ENCODE results near the gene APOC1.
"Not testable (repeated sequence)": the region's sequence is repeated elsewhere in the genome, so short reads cannot be mapped to it uniquely, and the experiment has no call there.

APOC1 gene

DNA sequence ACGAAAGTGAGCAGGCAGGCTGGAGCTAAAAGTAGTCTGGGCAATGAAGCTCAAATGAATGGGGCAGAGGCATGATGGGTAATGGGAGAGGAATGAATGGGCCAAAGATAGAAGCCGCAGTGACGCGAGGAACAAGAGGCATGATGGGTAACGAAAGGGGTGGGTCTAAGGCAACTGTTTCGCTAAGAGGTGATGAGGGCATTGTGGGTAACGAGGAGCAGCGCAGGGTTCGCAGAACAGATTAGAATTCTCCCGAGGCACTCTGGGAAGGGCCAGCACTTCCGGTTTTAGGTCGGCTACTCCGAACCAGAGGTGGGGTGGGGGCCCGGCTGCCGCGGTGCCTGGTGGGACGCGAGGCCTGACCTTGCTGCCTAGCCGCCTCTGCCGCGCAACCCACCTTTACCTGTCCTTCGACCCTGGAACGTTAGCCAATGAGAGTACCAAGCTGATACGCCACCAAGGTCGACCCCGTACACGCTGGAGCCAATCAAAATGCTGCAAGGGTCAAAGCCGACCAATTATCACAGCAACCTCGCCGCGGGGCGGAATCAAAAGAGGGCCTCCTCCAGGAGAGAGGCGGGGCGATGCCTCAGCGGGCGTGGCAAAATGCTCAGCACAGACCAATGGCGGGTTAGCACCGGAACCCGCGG, 23.9 kb upstream of the APOC1 start:
- peak; percentile 100 for DNase-seq

GRCh38 chr19:44891016-44891882, 23.2 kb upstream of the APOC1 start, which contains the start of gene TOMM40:
Gene TOMM40 (plus strand): TSS chr19:44891254. CDS start chr19:44891416, 162 bp downstream.
- DNase-seq, result peak; percentile 100

- no peak for DNase-seq
Observed at GRCh38 chr19:44892932-44893331, 21.5 kb upstream of the APOC1 start.

DNA sequence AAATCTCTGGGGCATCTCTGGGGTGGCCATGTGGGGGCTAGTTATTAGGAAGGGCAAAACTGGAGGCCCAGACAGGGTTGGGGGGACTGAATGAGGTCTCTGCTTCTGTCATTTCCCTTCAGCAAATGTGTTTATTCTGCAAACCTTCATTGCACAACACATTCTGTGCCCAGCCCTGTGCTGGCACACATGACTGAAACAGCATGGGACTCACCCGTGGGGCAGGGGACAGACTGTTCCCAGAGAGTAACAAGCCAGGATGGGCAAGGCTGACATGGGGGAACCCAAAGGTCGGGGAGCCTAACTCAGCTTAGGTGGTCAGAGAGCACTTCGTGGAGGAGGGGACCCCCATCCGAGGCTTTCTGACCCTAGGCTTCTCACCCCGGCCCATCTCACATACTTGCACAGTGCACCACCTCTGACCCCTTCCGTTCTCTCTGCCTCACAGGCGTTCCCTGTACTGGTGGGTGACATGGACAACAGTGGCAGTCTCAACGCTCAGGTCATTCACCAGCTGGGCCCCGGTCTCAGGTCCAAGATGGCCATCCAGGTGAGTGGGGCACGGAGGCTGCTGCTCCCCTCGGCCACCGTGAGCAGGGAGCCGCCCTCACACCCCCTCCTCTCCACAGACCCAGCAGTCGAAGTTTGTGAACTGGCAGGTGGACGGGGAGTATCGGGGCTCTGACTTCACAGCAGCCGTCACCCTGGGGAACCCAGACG, 20.9 kb upstream of the APOC1 start:
- no peak for DNase-seq

DNA sequence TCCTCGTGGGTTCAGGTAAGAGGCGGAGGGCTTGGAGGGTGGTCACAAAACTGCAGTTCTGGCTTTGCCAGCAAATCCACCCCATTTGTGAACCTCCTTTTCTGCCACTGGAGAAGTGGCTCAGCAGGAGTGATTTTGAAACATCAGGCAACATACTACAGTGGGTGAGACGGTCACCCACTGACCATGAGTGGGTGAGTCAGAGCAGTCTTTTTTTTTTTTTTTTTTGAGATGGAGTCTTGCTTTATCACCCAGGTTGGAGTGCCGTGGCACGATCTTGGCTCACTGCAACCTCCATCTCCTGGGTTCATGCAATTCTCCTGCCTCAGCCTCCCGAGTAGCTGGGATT, 20.4 kb upstream of the APOC1 start:
- DNase-seq, result no peak

DNA sequence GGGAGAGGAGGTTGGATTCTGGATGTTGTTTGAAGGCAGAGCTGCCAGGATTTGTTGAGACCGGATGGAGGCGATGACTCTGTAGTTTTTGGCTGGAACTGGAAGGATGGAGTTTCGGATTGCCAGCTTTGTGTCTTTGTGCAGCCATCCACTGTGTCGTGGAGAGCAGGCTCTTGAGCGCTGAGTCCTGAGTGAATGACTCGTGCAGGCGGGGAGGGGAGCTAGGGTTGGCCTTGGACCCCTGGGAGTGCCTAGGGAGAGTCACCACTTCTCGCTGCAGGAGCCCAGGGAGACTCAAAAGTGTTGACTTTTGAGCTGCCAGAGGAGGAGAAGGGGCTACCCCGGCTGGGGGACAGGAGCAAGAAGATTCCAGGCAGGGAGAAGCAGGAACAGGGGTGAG, 19.5 kb upstream of the APOC1 start:
- DNase-seq, result no peak

GRCh38 chr19:44897835-44898234, 16.6 kb upstream of the APOC1 start:
- no peak for DNase-seq

GRCh38 chr19:44900328-44901244, 13.8 kb upstream of the APOC1 start:
- no peak for DNase-seq

GRCh38 chr19:44903216-44903601, 11.2 kb upstream of the APOC1 start:
- no peak for DNase-seq

DNA sequence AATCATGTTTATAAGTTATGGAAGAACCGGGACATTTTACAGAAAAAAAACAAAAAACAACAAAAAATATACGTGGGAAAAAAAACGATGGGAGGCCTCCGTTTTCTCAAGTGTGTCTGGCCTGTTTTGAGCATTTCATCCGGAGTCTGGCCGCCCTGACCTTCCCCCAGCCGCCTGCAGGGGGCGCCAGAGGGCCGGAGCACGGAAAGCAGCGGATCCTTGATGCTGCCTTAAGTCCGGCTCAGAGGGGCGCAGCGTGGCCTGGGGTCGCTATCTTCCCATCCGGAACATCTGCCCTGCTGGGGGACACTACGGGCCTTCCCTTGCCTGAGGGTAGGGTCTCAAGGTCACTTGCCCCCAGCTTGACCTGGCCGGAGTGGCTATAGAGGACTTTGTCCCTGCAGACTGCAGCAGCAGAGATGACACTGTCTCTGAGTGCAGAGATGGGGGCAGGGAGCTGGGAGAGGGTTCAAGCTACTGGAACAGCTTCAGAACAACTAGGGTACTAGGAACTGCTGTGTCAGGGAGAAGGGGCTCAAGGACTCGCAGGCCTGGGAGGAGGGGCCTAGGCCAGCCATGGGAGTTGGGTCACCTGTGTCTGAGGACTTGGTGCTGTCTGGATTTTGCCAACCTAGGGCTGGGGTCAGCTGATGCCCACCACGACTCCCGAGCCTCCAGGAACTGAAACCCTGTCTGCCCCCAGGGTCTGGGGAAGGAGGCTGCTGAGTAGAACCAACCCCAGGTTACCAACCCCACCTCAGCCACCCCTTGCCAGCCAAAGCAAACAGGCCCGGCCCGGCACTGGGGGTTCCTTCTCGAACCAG, 10.6 kb upstream of the APOC1 start:
- no peak for DNase-seq

DNA sequence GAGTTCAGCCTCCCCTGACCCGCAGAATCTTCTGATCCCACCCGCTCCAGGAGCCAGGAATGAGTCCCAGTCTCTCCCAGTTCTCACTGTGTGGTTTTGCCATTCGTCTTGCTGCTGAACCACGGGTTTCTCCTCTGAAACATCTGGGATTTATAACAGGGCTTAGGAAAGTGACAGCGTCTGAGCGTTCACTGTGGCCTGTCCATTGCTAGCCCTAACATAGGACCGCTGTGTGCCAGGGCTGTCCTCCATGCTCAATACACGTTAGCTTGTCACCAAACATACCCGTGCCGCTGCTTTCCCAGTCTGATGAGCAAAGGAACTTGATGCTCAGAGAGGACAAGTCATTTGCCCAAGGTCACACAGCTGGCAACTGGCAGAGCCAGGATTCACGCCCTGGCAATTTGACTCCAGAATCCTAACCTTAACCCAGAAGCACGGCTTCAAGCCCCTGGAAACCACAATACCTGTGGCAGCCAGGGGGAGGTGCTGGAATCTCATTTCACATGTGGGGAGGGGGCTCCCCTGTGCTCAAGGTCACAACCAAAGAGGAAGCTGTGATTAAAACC, 9.9 kb upstream of the APOC1 start:
- DNase-seq, result no peak

DNA sequence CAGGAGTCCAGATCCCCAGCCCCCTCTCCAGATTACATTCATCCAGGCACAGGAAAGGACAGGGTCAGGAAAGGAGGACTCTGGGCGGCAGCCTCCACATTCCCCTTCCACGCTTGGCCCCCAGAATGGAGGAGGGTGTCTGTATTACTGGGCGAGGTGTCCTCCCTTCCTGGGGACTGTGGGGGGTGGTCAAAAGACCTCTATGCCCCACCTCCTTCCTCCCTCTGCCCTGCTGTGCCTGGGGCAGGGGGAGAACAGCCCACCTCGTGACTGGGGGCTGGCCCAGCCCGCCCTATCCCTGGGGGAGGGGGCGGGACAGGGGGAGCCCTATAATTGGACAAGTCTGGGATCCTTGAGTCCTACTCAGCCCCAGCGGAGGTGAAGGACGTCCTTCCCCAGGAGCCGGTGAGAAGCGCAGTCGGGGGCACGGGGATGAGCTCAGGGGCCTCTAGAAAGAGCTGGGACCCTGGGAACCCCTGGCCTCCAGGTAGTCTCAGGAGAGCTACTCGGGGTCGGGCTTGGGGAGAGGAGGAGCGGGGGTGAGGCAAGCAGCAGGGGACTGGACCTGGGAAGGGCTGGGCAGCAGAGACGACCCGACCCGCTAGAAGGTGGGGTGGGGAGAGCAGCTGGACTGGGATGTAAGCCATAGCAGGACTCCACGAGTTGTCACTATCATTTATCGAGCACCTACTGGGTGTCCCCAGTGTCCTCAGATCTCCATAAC, 8.8 kb upstream of the APOC1 start, which contains the start of gene APOE:
Gene APOE (plus strand): TSS at position 360 of the 724 bp plus-strand sequence. CDS start 829 bp downstream, outside the sequence.
- peak; percentile 26 for DNase-seq

DNA sequence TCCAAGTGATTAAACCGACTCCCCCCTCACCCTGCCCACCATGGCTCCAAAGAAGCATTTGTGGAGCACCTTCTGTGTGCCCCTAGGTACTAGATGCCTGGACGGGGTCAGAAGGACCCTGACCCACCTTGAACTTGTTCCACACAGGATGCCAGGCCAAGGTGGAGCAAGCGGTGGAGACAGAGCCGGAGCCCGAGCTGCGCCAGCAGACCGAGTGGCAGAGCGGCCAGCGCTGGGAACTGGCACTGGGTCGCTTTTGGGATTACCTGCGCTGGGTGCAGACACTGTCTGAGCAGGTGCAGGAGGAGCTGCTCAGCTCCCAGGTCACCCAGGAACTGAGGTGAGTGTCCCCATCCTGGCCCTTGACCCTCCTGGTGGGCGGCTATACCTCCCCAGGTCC, 6.8 kb upstream of the APOC1 start:
- no peak for DNase-seq

GRCh38 chr19:44908074-44908835, 6.2 kb upstream of the APOC1 start:
- no peak for DNase-seq

- DNase-seq, result no peak
Observed at GRCh38 chr19:44908836-44909261, 5.6 kb upstream of the APOC1 start.

GRCh38 chr19:44909775-44910174, 4.6 kb upstream of the APOC1 start:
- DNase-seq, result no peak

DNA sequence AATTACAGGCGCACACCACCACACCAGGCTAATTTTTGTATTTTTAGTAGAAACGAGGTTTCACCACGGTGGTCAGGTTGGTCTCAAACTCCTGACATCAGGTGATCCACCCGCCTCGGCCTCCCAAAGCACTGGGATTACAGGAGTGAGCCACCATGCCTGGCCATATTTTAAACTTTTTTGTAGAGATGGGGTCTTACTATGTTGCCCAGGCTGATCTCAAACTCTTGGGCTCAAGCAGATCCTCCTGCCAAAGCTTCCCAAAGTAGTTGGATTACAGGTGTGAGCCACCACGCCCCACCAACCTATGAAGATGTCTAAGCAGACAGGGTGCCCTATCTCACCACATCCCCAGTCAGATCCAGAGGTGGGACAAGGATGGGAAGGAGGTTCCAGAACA, 2.5 kb upstream of the APOC1 start:
- not testable (repeated sequence) for DNase-seq

GRCh38 chr19:44912854-44913253, 1.6 kb upstream of the APOC1 start:
- DNase-seq, result peak; percentile 89
